Stimulated activated CD4-positive, alpha-beta T cell treated with anti-CD3 and anti-CD28 coated beads, Interleukin-4, amount 100 ng/mL, for 24 hours (primary cell): Measurements from ENCODE around the gene RASGRP4.
"Not testable (repeated sequence)": the region's sequence is repeated elsewhere in the genome, so short reads cannot be mapped to it uniquely, and the experiment has no call there.

Experiments used
- DNase-seq: peaks from one replicate; pipeline ENCODE4 v3.0.0-alpha.2; 2020

The RASGRP4 gene

GRCh38 chr19:38367041-38367440, 59.0 kb downstream of the RASGRP4 start:
- DNase-seq: no peak

- not testable (repeated sequence) for DNase-seq
These were observed 62.9 kb downstream of the RASGRP4 start for GRCh38 chr19:38362946-38363688.

GRCh38 chr19:38362076-38362945, 63.7 kb downstream of the RASGRP4 start:
- peak; percentile 81 for DNase-seq

GRCh38 chr19:38361633-38362075, 64.4 kb downstream of the RASGRP4 start:
- peak; percentile 69 for DNase-seq

GRCh38 chr19:38360839-38361631, 65.0 kb downstream of the RASGRP4 start:
- DNase-seq: no peak

GRCh38 chr19:38360351-38360750, 65.7 kb downstream of the RASGRP4 start:
- DNase-seq: no peak

- no peak for DNase-seq
These were observed 66.6 kb downstream of the RASGRP4 start for GRCh38 chr19:38359242-38360021.
